ENCODE results near the gene TARS2. TPM values are rescaled to one million over a fixed set of nuclear protein-coding genes. Genes with fewer than 3 reads are reported as not detected.

The TARS2 gene
- total RNA-seq, 6 experiments from 2014 or later, result 17.1 to 21.5 (median 19.4) TPM

- no peak for DNase-seq
- peaks cover 34% of the 10 kb centered on the region for H3K4me1 Mint-ChIP-seq (ENCODE audit: low read depth)
- TF ChIP-seq, protein P1, sequence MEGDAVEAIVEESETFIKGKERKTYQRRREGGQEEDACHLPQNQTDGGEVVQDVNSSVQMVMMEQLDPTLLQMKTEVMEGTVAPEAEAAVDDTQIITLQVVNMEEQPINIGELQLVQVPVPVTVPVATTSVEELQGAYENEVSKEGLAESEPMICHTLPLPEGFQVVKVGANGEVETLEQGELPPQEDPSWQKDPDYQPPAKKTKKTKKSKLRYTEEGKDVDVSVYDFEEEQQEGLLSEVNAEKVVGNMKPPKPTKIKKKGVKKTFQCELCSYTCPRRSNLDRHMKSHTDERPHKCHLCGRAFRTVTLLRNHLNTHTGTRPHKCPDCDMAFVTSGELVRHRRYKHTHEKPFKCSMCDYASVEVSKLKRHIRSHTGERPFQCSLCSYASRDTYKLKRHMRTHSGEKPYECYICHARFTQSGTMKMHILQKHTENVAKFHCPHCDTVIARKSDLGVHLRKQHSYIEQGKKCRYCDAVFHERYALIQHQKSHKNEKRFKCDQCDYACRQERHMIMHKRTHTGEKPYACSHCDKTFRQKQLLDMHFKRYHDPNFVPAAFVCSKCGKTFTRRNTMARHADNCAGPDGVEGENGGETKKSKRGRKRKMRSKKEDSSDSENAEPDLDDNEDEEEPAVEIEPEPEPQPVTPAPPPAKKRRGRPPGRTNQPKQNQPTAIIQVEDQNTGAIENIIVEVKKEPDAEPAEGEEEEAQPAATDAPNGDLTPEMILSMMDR (IDR thresholded peaks at IDR 0.05), result no peak
- peak overlapping the region; percentile 67 for H3K27ac Mint-ChIP-seq
- H3K9me3 Mint-ChIP-seq, result no peaks in the 10 kb centered on the region
- peaks cover 15% of the 10 kb centered on the region for H3K36me3 Mint-ChIP-seq (ENCODE audit: low read depth)
- H3K4me3 Mint-ChIP-seq, result peak overlapping the region; percentile 89
- H3K27me3 Mint-ChIP-seq (ENCODE audit: insufficient read depth), result peaks cover 3% of the 10 kb centered on the region; the same call in 1 of the 2 replicates
Measured at GRCh38 chr1:150516616-150517015, 29.4 kb downstream of the TARS2 start.

DNA sequence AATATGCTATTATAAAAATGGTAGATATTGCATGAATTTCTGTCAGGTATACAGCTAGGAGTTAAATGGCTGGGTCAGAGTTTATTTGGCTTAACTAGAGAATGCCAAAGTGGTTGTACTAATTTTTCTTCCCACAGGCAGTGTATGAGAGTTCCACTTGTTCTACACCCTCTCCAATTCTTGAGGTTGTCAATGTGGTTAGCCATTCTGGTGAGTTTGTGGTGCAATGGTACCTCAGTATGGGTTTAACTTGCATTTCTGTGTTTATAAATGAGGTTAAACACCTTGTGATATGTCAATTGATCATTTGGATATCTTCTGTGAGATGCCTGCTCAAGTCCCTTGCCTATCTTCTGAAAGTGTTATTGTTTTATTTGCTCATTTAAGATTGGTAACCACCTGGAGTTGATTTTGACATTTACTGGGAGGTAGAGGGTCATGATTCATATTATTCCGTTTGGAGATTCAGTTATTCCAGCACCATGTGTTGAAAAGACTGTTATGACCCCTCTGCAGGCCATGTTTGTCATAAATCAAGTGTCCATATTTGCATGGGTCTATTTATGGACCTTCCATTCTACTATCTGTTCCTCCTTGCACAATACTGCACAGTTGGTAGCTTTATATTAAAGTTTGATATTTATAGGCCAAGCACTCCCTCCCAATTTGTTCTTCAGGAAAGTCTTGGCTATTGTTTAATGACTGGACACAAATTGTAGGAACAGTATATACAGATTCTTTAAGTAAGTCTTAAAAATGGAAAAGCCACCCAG is 34.2 kb downstream of the TARS2 start:
- Mint-ChIP-seq H3K27me3 (ENCODE audit: insufficient read depth) (peaks cover 3% of the 10 kb centered on the region; the same call in 1 of the 2 replicates), H3K4me3 (no peak overlapping the region), H3K9me3 (no peaks in the 10 kb centered on the region), H3K27ac (no peak overlapping the region), H3K36me3 (ENCODE audit: low read depth) (no peaks in the 10 kb centered on the region), H3K4me1 (ENCODE audit: low read depth) (peaks cover 7% of the 10 kb centered on the region)
- TF ChIP-seq, protein P1 (IDR thresholded peaks at IDR 0.05), result no peak
- no peak for DNase-seq

- Mint-ChIP-seq H3K9me3 (no peaks in the 10 kb centered on the region), H3K27me3 (ENCODE audit: insufficient read depth) (no peaks in the 10 kb centered on the region), H3K36me3 (ENCODE audit: low read depth) (no peaks in the 10 kb centered on the region), H3K27ac (no peak overlapping the region), H3K4me3 (no peak overlapping the region), H3K4me1 (ENCODE audit: low read depth) (peaks cover 28% of the 10 kb centered on the region)
- TF ChIP-seq, protein P1 (IDR thresholded peaks at IDR 0.05), result no peak
- DNase-seq, result no peak
Measured at GRCh38 chr1:150525348-150525747, 38.1 kb downstream of the TARS2 start.

- peak overlapping the region; percentile 36; the same call in 1 of the 2 replicates for H3K4me3 Mint-ChIP-seq
- H3K9me3 Mint-ChIP-seq, result no peaks in the 10 kb centered on the region
- peaks cover 3% of the 10 kb centered on the region; the same call in 1 of the 2 replicates for H3K27me3 Mint-ChIP-seq (ENCODE audit: insufficient read depth)
- peaks cover 46% of the 10 kb centered on the region for H3K4me1 Mint-ChIP-seq (ENCODE audit: low read depth)
- TF ChIP-seq, protein P1 (IDR thresholded peaks at IDR 0.05), result no peak
- H3K36me3 Mint-ChIP-seq (ENCODE audit: low read depth), result no peaks in the 10 kb centered on the region
- DNase-seq, result peak; percentile 72
- peak overlapping the region; percentile 90 for H3K27ac Mint-ChIP-seq
Measured at GRCh38 chr1:150528196-150528595, 41.0 kb downstream of the TARS2 start.

- DNase-seq, result peak; percentile 34
- H3K27me3 Mint-ChIP-seq (ENCODE audit: insufficient read depth), result peaks cover 3% of the 10 kb centered on the region; the same call in 1 of the 2 replicates
Measured at GRCh38 chr1:150529017-150529416, 41.8 kb downstream of the TARS2 start.

More at GRCh38 chr1:150529017-150529416, 41.8 kb downstream of the TARS2 start:
- no peaks in the 10 kb centered on the region for H3K36me3 Mint-ChIP-seq (ENCODE audit: low read depth)
- H3K27ac Mint-ChIP-seq, result peak overlapping the region; percentile 90
- TF ChIP-seq, protein P1 (IDR thresholded peaks at IDR 0.05), result no peak
- H3K4me1 Mint-ChIP-seq (ENCODE audit: low read depth), result peaks cover 46% of the 10 kb centered on the region
- no peaks in the 10 kb centered on the region for H3K9me3 Mint-ChIP-seq
- H3K4me3 Mint-ChIP-seq, result peak overlapping the region; percentile 28; the same call in 1 of the 2 replicates
